HG03095 (cell line): ENCODE results near the gene MBD3.

Experiments used
- ATAC-seq: cut with Tn5 transposase; IDR thresholded peaks from one replicate; pipeline ENCODE4 v1.9.1; 2021; ENCODE audit warnings: moderate library complexity; ENCODE audit not compliant: unreplicated experiment

MBD3 gene

GRCh38 chr19:1574354-1575136 is 18.1 kb downstream of the MBD3 start:
- ATAC-seq, result no peak

DNA sequence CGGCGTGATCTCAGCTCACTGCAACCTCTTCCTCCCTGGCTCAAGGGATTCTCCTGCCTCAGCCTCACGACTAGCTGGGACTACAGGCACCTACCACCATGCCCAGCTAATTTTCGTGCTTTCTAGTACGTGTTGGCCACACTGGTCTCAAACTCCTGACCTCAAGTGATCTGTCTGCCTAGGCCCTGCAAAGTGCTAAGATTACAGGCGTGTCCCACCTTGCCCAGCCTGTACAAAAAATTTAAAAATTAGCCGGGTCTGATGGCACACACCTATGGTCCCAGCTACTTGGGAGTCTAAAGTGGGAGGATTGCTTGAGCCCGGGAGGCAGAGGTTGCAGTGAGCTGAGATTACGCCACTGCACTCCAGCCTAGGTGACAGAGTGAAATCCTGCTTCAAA is 19.9 kb downstream of the MBD3 start:
- no peak for ATAC-seq

- ATAC-seq, result no peak
Measured at GRCh38 chr19:1571358-1571757, 21.3 kb downstream of the MBD3 start.

- ATAC-seq, result no peak
Measured at GRCh38 chr19:1570836-1571235, 21.8 kb downstream of the MBD3 start.

- ATAC-seq, result no peak
Measured at GRCh38 chr19:1569997-1570396, 22.7 kb downstream of the MBD3 start.

GRCh38 chr19:1568320-1569019 is 24.2 kb downstream of the MBD3 start, which contains the start of gene MEX3D:
MEX3D (minus strand) TSS chr19:1568325; CDS start chr19:1568058, 267 bp downstream.
- no peak for ATAC-seq

GRCh38 chr19:1567848-1568227 is 24.8 kb downstream of the MBD3 start:
- ATAC-seq, result no peak

DNA sequence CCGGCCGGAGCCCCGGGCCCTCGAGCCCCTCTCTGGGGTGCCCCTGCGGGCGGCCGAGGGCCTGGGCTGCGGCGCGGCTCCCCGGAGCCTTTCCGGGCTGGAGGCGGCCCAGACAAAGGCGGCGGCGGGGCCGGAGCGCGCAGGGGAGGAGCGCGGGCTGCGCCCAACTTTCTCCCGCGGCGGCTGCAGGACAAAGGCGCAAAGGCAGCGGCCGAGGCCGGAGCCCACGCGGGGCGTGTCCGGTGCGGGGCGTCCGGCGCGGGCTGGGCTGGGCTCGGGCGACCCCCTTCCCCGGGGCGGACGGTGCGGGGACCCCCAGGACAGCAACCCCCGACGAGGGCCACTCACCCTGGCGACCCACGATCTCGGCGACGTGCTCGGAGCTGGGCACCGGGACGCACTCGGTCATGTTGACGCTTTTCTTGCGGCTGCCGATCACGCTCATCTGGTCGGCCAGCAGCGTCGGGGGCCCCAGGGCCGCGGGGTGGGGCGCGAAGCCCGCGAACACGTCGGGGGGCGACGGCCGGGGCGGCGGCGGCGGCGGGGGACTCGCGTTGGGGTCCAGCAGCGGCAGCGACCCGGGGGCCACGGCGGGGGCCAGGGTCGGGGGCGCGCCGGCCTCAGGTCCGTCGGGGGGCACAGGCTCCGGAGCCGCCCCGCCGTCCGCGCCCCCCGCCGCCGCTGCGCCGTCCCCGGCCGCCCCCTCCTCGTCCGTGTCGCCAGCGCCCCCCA is 25.4 kb downstream of the MBD3 start:
- ATAC-seq, result no peak

DNA sequence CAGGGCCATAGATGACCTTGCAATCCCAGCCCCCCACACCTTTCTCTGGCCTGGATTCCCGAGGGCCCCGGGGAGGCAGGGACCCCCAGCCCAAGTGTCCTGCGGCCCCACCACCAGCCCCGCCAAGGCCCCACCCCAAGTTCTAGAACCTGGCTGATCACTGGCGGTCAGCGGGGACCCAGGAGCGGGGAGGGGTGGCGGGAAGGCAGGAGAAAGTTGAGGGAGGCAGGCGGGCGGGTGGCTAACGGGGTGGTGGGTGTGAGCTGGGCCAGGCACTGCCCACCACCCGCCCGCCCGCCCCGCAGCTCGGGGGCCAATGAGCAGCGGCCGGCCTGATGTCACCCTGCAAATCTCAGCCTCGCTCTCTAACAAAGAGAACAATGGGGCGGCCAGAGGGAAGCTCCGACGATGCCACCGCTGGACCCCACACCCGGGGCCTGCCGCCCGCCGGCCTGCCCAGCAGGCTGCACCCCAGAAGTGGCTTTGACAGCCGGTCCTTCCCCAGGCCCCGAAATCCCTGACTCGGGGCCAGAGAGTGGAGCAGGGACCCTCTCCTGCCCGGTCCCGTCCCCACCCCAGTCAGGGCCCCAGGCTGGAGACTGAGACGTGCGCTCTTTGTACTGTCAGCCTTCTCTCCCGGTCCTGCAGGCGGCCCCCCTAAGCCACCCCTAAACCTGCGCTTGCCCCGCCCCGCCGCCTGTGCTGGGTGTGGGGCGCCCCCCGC is 26.1 kb downstream of the MBD3 start:
- ATAC-seq, result no peak

- no peak for ATAC-seq
Measured at GRCh38 chr19:1563251-1563650, 29.4 kb downstream of the MBD3 start.

DNA sequence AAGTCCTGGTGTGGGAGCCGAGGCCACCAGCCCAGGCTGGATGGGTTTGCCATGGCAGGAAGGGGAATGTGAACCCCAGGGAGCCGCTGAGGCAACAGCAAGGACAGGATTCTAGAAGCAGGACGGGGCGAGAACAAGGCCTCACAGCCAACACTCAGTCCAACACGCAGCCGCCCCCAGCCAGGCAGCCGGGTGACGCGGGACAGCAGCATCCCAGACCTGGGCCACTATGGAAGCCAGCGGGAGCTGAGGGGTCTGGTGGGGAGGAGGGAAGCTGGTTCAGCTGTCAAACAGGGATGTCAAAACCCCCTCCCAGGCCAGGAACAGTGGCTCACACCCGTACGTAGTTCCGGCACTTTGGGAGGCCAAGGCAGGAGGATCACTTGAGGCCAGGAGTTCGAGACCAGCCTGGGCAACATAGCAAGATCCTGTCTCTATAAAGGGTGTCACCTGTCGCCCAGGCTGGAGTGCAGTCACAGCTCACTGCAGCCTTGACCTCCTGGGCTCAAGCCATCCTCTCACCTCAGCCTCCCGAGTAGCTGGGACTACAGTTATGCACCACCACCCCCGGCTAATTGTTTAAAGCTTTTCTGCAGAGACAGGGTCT is 31.3 kb downstream of the MBD3 start:
- ATAC-seq, result no peak

GRCh38 chr19:1560286-1560882 is 32.3 kb downstream of the MBD3 start:
- ATAC-seq, result no peak

DNA sequence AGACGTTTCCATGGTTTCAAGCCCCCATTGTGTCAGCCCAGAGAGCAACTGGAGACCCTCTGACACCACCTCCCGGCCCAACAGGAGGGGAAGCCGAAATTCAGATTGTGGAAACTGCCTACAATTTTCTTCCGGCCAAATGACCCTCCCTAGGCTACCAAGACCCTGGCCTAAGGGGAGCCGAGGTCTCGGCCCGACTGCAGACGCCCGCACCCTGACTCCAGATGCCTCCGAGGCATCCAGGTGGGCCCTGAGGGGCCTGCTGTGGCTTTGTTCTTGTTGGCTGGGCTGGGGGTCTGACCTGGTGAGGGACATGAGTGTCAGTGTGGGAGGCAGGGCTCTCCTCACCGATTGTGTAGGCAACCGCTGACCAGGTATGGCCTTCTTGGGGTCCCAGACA is 34.1 kb downstream of the MBD3 start:
- no peak for ATAC-seq

- ATAC-seq, result no peak
Measured at GRCh38 chr19:1556390-1557070, 36.1 kb downstream of the MBD3 start.

GRCh38 chr19:1555487-1556389 is 36.9 kb downstream of the MBD3 start:
- no peak for ATAC-seq

- ATAC-seq, result no peak
Measured at GRCh38 chr19:1554968-1555367, 37.7 kb downstream of the MBD3 start.

GRCh38 chr19:1553415-1553814 is 39.2 kb downstream of the MBD3 start:
- no peak for ATAC-seq
